GM19240 (cell line): ENCODE results near the gene MRPS2.

Source experiments
- DNase-seq: peaks from one replicate; pipeline ENCODE4 v3.0.0; 2011; ENCODE audit warnings: low spot score; ENCODE audit not compliant: insufficient read length

Gene MRPS2

GRCh38 chr9:135480071-135480939 is 20.2 kb upstream of the MRPS2 start:
- DNase-seq: no peak

- no peak for DNase-seq
Observed at GRCh38 chr9:135480940-135481310, 19.6 kb upstream of the MRPS2 start.

GRCh38 chr9:135482015-135482754 is 18.3 kb upstream of the MRPS2 start:
- no peak for DNase-seq

- no peak for DNase-seq
Observed at GRCh38 chr9:135484460-135485277, 15.8 kb upstream of the MRPS2 start.

- DNase-seq: no peak
Observed at GRCh38 chr9:135485385-135485784, 15.1 kb upstream of the MRPS2 start.

- no peak for DNase-seq
Observed at GRCh38 chr9:135485832-135486231, 14.7 kb upstream of the MRPS2 start.

- no peak for DNase-seq
Observed at GRCh38 chr9:135486267-135487065, 14.0 kb upstream of the MRPS2 start.

GRCh38 chr9:135487281-135488012 is 13.0 kb upstream of the MRPS2 start:
- DNase-seq: no peak

- DNase-seq: no peak
Observed at GRCh38 chr9:135488013-135488330, 12.5 kb upstream of the MRPS2 start.

- DNase-seq: no peak
Observed at GRCh38 chr9:135488527-135488926, 12.0 kb upstream of the MRPS2 start.

- DNase-seq: no peak
Observed at GRCh38 chr9:135489188-135489906, 11.1 kb upstream of the MRPS2 start.

GRCh38 chr9:135490166-135490870 is 10.2 kb upstream of the MRPS2 start:
- DNase-seq: no peak

- no peak for DNase-seq
Observed at GRCh38 chr9:135490980-135491464, 9.5 kb upstream of the MRPS2 start.

- no peak for DNase-seq
Observed at GRCh38 chr9:135491764-135492163, 8.7 kb upstream of the MRPS2 start.

GRCh38 chr9:135492886-135493669 is 7.4 kb upstream of the MRPS2 start:
- DNase-seq: no peak

- no peak for DNase-seq
Observed at GRCh38 chr9:135494791-135495559, 5.5 kb upstream of the MRPS2 start.

- no peak for DNase-seq
Observed at GRCh38 chr9:135498381-135499126, 1.9 kb upstream of the MRPS2 start.
